Neural cell (in vitro differentiated cells): ENCODE data around the gene NR2F1-AS1. TPM values are rescaled to one million over a fixed set of nuclear protein-coding genes. Genes with fewer than 3 reads are reported as not detected.

Experiments
- H2AFZ ChIP-seq: fragments of 200-600, 300-800 bp; sonication (generic), shearing (Covaris generic); 2 replicates; pipeline ENCODE4 v1.6.0; 2014; ENCODE audit warnings: low read depth, mild to moderate bottlenecking, antibody characterized with exemption, low read length, moderate library complexity
- H3F3A ChIP-seq: fragments of 200-600 bp; shearing (Covaris generic); 2 replicates; pipeline ENCODE4 v1.6.1; 2016; ENCODE audit warnings: mild to moderate bottlenecking, moderate library complexity, mixed read lengths, antibody characterized with exemption, low read length; ENCODE audit not compliant: insufficient read depth, poor library complexity, severe bottlenecking
- H3K27ac ChIP-seq: fragments of 200-600, 300-800 bp; sonication (generic), shearing (Covaris generic); 2 replicates; pipeline ENCODE4 v1.5.1; 2014; ENCODE audit warnings: mild to moderate bottlenecking, low read length, moderate library complexity
- H3K27me3 ChIP-seq: fragments of 300-800, 200-600 bp; sonication (generic), shearing (Covaris generic); 2 replicates; pipeline ENCODE4 v1.6.0; 2014; ENCODE audit warnings: mild to moderate bottlenecking, low read depth, low read length, moderate library complexity; ENCODE audit not compliant: insufficient read depth
- H3K36me3 ChIP-seq: fragments of 300-800, 200-600 bp; sonication (generic), shearing (Covaris generic); 2 replicates; pipeline ENCODE4 v1.5.1; 2014; ENCODE audit warnings: mild to moderate bottlenecking, antibody characterized with exemption, low read length, moderate library complexity; ENCODE audit not compliant: insufficient read depth
- H3K4me2 ChIP-seq: fragments of 300-800, 200-600 bp; sonication (generic), shearing (Covaris generic); 2 replicates; pipeline ENCODE4 v1.6.0; 2014; ENCODE audit warnings: mild to moderate bottlenecking, low read length
- H3K4me3 ChIP-seq: fragments of 300-800, 200-600 bp; sonication (generic), shearing (Covaris generic); 2 replicates; pipeline ENCODE4 v1.5.1; 2014; ENCODE audit warnings: mild to moderate bottlenecking, low read length, moderate library complexity
- H3K79me2 ChIP-seq: fragments of 200-600 bp; shearing (Covaris generic); replicated peaks from 2 replicates; pipeline ENCODE4 v1.6.0; 2014; ENCODE audit warnings: mild to moderate bottlenecking, low read length, moderate library complexity; ENCODE audit not compliant: insufficient read depth
- H3K9ac ChIP-seq: fragments of 300-800, 200-600 bp; sonication (generic), shearing (Covaris generic); 2 replicates; pipeline ENCODE4 v1.6.1; 2016; ENCODE audit warnings: mild to moderate bottlenecking, low read length, mixed read lengths
- H3K9me2 ChIP-seq: fragments of 200-600 bp; shearing (Covaris generic); 2 replicates; pipeline ENCODE4 v1.6.1; 2016; ENCODE audit warnings: mild to moderate bottlenecking, low read length, mixed read lengths; ENCODE audit not compliant: insufficient read depth
- H3K9me3 ChIP-seq: fragments of 200-600, 300-800 bp; sonication (generic), shearing (Covaris generic); 2 replicates; pipeline ENCODE4 v1.6.1; 2016; ENCODE audit warnings: mild to moderate bottlenecking, mixed run types, low read length, moderate library complexity, mixed read lengths
- H4K20me1 ChIP-seq: fragments of 200-600 bp; shearing (Covaris generic); 2 replicates; pipeline ENCODE4 v1.6.1; 2016; ENCODE audit warnings: mild to moderate bottlenecking, mixed run types; ENCODE audit not compliant: insufficient read depth
- CTCF ChIP-seq: fragments of 450-650 bp; IDR thresholded peaks from 2 replicates; pipeline ENCODE4 v1.5.1; 2014; ENCODE audit warnings: antibody characterized with exemption, mild to moderate bottlenecking, moderate library complexity; ENCODE audit not compliant: poor library complexity, severe bottlenecking
- EP300 ChIP-seq: fragments of 450-650 bp; conservative IDR thresholded peaks from 2 replicates; pipeline ENCODE4 v1.6.1; 2014; ENCODE audit warnings: antibody characterized with exemption, mild to moderate bottlenecking, moderate library complexity; ENCODE audit not compliant: poor library complexity, severe bottlenecking
- EZH2 ChIP-seq: fragments of 200-600, 300-800 bp; shearing (Covaris generic), sonication (generic); IDR thresholded peaks from 2 replicates; pipeline ENCODE4 v1.6.1; 2014; ENCODE audit warnings: antibody characterized with exemption, low read length, borderline replicate concordance, mild to moderate bottlenecking; ENCODE audit not compliant: insufficient read depth, poor library complexity, severe bottlenecking
- MXI1 ChIP-seq: fragments of 450-650 bp; conservative IDR thresholded peaks from 2 replicates; pipeline ENCODE4 v1.6.1; 2014; ENCODE audit warnings: antibody characterized with exemption, mild to moderate bottlenecking; ENCODE audit not compliant: poor library complexity, severe bottlenecking
- POLR2AphosphoS5 ChIP-seq: IDR thresholded peaks from 2 replicates; pipeline ENCODE4 v1.6.1; 2012
- RAD21 ChIP-seq: fragments of 450-650 bp; conservative IDR thresholded peaks from 2 replicates; pipeline ENCODE4 v1.6.1; 2014; ENCODE audit warnings: antibody characterized with exemption, mild to moderate bottlenecking, moderate library complexity
- REST ChIP-seq: IDR thresholded peaks from 2 replicates; pipeline ENCODE4 v1.6.1; 2012; ENCODE audit warnings: borderline replicate concordance
- SMC3 ChIP-seq: fragments of 450-650 bp; conservative IDR thresholded peaks from 2 replicates; pipeline ENCODE4 v1.6.1; 2014; ENCODE audit warnings: antibody characterized with exemption, mild to moderate bottlenecking, moderate library complexity; ENCODE audit not compliant: poor library complexity
- TAF1 ChIP-seq: IDR thresholded peaks from 2 replicates; pipeline ENCODE4 v1.6.1; 2012; ENCODE audit warnings: low read depth
- polyA plus RNA-seq: library from polyadenylated mRNA; depleted of rRNA; stranded (reverse); fragments of >200 nt; gene quantifications from 2 replicates; pipeline ENCODE4 v1.2.3, GENCODE V29; 2014

Gene NR2F1-AS1
- polyA plus RNA-seq, 1 donor from 2014 or later, result 0.24 TPM

GRCh38 chr5:93519740-93520139, 61.3 kb downstream of the NR2F1-AS1 start:
- Histone ChIP-seq H3K9ac (no peak overlapping the region), H3K36me3 (no peaks in the 10 kb centered on the region), H3K9me3 (no peaks in the 10 kb centered on the region), H3K79me2 (no peaks in the 10 kb centered on the region), H4K20me1 (no peaks in the 10 kb centered on the region), H2AFZ (no peak overlapping the region), H3F3A (no peaks in the 10 kb centered on the region), H3K27me3 (no peaks in the 10 kb centered on the region), H3K4me3 (no peak overlapping the region), H3K4me2 (no peak overlapping the region), H3K27ac (no peak overlapping the region), H3K9me2 (no peaks in the 10 kb centered on the region)
- TF ChIP-seq EP300 (no peak), MXI1 (no peak), EZH2 (no peak), RAD21 (no peak), TAF1 (no peak), SMC3 (no peak), POLR2AphosphoS5 (no peak), REST (no peak), CTCF (no peak)

GRCh38 chr5:93517828-93518227, 63.2 kb downstream of the NR2F1-AS1 start:
- no peaks in the 10 kb centered on the region for H3K79me2 ChIP-seq
- H3K4me3 ChIP-seq, result no peak overlapping the region
- TF ChIP-seq RAD21, result no peak
- TF ChIP-seq SMC3, result no peak
- TF ChIP-seq REST, result no peak
- no peak for TF ChIP-seq EP300
- no peak for TF ChIP-seq POLR2AphosphoS5
- TF ChIP-seq CTCF, result no peak
- no peak for TF ChIP-seq MXI1
- no peak for TF ChIP-seq TAF1
- TF ChIP-seq EZH2, result no peak
- H3K27ac ChIP-seq, result no peak overlapping the region
- H3K4me2 ChIP-seq, result no peak overlapping the region
- H3K9me3 ChIP-seq, result no peaks in the 10 kb centered on the region
- H3K9ac ChIP-seq, result no peak overlapping the region
- no peaks in the 10 kb centered on the region for H3K36me3 ChIP-seq
- no peaks in the 10 kb centered on the region for H3F3A ChIP-seq
- no peaks in the 10 kb centered on the region for H4K20me1 ChIP-seq
- H3K9me2 ChIP-seq, result no peaks in the 10 kb centered on the region
- no peaks in the 10 kb centered on the region for H3K27me3 ChIP-seq
- no peak overlapping the region for H2AFZ ChIP-seq
